ENCODE data around the gene AATK. TPM values are rescaled to one million over a fixed set of nuclear protein-coding genes. Genes with fewer than 3 reads are reported as not detected.

Gene AATK
- total RNA-seq, 2 experiments from 2014 or later = 0.35 to 0.41 TPM

DNA sequence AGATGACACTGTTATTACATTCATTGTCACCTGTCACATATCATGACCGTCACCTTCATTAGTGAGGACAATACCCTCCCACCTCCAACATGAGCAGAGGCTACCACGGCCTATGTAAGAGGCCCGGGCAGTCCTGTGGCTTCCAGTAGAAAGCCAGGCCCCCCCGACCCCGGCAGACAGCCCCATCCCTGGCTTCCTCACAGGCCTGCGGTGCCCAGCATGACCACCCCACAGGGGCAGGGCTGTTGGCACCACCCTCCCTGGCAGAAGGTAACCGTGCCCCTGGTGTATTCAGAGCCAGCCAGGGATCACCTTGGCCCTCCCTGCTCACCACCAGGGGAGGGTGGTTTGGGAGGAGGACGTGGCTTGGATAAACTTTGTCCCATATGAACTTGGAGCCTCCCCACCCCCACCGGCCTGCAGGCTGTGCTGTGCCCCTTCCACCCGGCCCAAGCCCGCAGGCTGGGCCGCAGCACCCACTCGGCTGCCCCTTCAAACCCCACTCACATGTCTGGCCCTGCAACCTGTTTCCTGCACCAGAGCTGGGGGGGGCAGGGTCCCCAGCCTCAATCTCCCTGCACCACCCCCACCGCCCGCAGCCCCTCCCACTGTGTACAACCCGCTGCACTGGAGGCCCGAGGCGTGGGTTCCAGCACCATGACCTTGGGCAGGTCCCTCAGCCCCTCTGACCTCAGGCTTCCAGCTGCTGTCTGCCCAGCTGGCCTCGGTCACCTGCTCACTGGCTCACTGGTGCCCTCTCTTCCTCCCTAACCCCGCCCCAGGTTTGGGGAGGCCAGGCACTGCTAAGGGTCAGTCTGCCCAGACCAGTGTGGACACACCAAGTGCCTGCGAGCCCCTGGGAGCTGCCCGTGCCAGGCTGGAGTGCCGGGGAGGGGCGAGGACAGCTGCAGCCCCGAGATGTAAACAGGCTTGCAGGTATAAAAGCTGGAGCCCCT, 12.4 kb upstream of the AATK start:
- Mint-ChIP-seq H3K4me1 (no peaks in the 10 kb centered on the region), H3K4me3 (no peak overlapping the region), H3K9me3 (ENCODE audit: low read depth) (no peaks in the 10 kb centered on the region), H3K27ac (no peak overlapping the region), H3K36me3 (ENCODE audit: low read depth) (no peaks in the 10 kb centered on the region), H3K27me3 (no peaks in the 10 kb centered on the region)
- DNase-seq (no peak), ATAC-seq (no peak)
- CTCF ChIA-PET = no interaction called here
- intact Hi-C loops (cut with DNase I, micrococcal nuclease) = no loop called here
- POLR2A ChIA-PET = no interaction called here

DNA sequence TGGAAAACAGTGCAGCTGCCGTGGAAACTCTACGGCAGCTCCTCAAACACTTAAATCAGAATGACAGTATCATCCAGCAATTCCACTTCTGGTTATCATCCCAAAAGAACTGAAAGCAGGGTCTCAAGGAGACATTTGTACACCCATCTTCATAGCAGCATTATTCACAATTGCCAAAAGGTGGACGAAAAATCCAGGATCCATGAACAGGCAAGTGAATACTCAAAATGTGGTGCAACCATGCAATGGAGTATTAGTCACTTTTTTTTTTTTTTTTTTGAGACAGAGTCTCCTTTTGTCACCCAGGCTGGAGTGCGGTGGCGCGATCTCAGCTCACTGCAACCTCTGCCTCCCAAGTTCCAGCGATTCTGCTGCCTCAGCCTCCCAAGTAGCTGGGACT, 10.6 kb upstream of the AATK start:
- intact Hi-C loops (cut with DNase I, micrococcal nuclease) = no loop called here
- no peaks in the 10 kb centered on the region for H3K27me3 Mint-ChIP-seq
- no peak overlapping the region for H3K27ac Mint-ChIP-seq
- no peak for DNase-seq
- ChIA-PET POLR2A (no interaction called here), CTCF (no interaction called here)
- no peak for ATAC-seq
- no peak overlapping the region for H3K4me3 Mint-ChIP-seq
- H3K4me1 Mint-ChIP-seq = no peaks in the 10 kb centered on the region
- no peaks in the 10 kb centered on the region for H3K36me3 Mint-ChIP-seq (ENCODE audit: low read depth)
- no peaks in the 10 kb centered on the region for H3K9me3 Mint-ChIP-seq (ENCODE audit: low read depth)

DNA sequence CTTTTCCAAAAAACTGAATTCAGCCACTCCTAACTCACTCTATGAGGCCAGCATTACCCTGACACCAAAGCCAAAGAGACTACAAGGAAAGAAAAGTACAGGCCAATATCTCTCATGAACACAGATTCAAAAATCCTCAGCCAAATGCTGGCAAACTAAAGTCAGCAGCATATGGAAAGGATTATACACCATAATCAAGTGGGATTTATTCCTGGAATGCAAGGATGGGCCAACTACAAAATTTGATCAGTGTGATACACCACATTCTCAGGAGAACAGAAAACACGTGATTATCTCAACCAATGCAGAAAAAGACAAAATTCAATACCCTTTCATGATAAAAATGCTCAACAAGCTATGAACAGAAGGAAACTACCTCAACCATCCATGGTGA, 7.7 kb upstream of the AATK start:
- no peaks in the 10 kb centered on the region for H3K9me3 Mint-ChIP-seq (ENCODE audit: low read depth)
- intact Hi-C loops (cut with DNase I, micrococcal nuclease) = no loop called here
- H3K4me3 Mint-ChIP-seq = no peak overlapping the region
- ATAC-seq (no peak), DNase-seq (no peak)
- POLR2A ChIA-PET = no interaction called here
- CTCF ChIA-PET = no interaction called here
- H3K4me1 Mint-ChIP-seq = no peaks in the 10 kb centered on the region
- no peaks in the 10 kb centered on the region for H3K27me3 Mint-ChIP-seq
- no peak overlapping the region for H3K27ac Mint-ChIP-seq
- no peaks in the 10 kb centered on the region for H3K36me3 Mint-ChIP-seq (ENCODE audit: low read depth)

DNA sequence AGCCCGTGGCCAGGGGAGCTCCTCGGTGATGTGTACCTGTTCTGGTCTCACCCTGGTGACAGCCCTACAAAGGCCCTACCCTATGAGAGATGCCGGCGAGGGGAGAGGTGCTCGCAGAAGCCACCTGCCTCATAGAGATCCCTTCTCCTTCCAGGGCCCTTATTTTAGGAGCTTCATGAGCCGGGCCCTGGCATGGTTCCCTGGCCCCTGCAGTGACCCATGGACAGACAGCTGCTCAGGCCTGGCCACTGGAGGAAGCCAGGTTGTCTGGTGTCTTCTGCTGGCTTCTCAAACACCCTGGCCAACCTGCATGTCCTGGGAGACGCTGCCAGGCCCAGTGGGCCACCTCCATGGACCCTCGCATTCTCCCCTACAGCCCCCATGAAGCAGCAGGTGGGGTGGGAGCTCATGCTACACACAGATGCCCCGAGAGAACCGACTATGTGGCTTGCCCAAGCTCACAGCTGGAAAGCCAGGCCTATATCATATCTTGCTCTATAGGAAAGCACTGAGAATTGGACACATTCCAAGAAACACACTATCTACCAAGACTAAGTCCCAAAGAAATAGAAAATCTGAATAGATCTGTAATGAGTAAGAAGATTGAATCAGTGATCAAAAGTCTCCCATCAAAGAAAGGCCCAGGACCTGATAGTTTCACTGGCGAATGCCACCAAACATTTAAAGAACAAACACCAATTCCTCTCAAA, 7.2 kb upstream of the AATK start:
- ATAC-seq (no peak), DNase-seq (no peak)
- Mint-ChIP-seq H3K27me3 (no peaks in the 10 kb centered on the region), H3K9me3 (ENCODE audit: low read depth) (no peaks in the 10 kb centered on the region), H3K4me1 (no peaks in the 10 kb centered on the region), H3K27ac (no peak overlapping the region), H3K36me3 (ENCODE audit: low read depth) (no peaks in the 10 kb centered on the region), H3K4me3 (no peak overlapping the region)
- intact Hi-C loops (cut with DNase I, micrococcal nuclease) = no loop called here
- ChIA-PET POLR2A (no interaction called here), CTCF (no interaction called here)

DNA sequence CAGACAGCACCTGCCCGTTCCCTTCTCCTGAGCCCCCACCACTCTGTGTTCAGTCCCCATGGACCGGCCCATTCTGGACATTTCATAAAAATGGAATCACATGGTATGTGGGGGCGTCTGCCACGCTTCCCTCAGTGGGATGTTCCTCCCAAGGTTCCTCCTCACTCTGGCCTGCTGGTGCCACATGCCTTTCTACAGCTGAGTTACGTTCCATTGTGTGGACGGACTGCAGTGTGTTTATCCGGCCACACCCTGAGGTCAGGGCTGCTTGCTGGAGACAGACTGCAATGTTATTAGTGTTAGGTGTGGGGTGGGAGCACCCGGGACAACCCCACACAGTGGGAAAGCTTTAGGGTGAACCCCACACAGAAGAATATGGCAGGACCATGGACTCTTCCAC, 5.9 kb upstream of the AATK start:
- no peak for DNase-seq
- H3K27ac Mint-ChIP-seq = no peak overlapping the region
- no peak overlapping the region for H3K4me3 Mint-ChIP-seq
- no peaks in the 10 kb centered on the region for H3K4me1 Mint-ChIP-seq
- POLR2A ChIA-PET = interaction anchor here (0.7 kb wide), 2 partner anchors 154 to 318 kb away, joined by 3 read pairs; no protein-coding TSS in a partner anchor
- intact Hi-C loops (cut with DNase I, micrococcal nuclease) = no loop called here
- no peaks in the 10 kb centered on the region for H3K36me3 Mint-ChIP-seq (ENCODE audit: low read depth)
- no peak for ATAC-seq
- H3K27me3 Mint-ChIP-seq = peaks cover 3% of the 10 kb centered on the region
- CTCF ChIA-PET = no interaction called here
- H3K9me3 Mint-ChIP-seq (ENCODE audit: low read depth) = no peaks in the 10 kb centered on the region

DNA sequence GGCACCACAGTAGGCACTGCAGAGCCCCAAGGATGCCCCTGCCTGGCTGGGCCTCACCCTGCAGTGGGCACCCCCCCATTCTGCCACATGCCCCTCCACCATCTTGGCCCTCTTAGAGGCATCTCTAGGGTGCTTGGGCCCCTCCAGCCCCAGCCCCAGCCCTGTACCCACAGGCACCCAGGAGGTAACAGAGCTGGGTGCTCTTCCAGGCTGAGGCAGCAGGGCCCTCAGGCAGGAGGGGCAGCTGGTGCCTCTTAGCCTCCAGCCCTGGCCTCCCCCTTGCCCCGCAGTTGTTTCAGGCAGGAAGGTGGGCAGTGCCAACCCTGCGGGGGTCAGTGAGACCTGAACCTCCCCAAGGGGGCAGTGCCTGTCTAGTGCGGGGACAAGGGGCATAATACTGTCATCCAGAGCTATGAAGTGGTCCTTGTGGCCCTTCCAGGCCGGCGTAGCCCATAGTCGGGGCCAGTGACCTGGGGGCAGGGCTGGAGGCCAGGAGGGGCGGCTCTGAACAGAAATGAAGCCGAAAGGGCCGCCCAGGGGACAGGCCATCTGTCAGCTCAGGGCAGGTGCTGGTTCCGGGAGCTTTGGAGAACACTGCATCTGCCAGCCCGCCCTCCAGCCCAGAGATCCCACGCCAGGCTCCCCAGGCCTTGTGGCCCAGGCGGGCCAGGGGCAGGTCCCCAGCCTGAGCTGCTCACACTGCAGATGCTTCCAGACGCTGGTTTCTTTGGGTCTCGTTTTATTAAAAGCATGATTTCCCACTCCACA, 4.9 kb upstream of the AATK start:
- Mint-ChIP-seq H3K27ac (no peak overlapping the region), H3K9me3 (ENCODE audit: low read depth) (no peaks in the 10 kb centered on the region), H3K27me3 (peaks cover 3% of the 10 kb centered on the region), H3K36me3 (ENCODE audit: low read depth) (no peaks in the 10 kb centered on the region), H3K4me3 (no peak overlapping the region), H3K4me1 (no peaks in the 10 kb centered on the region)
- no peak for DNase-seq
- ATAC-seq = no peak
- CTCF ChIA-PET = no interaction called here
- intact Hi-C loops (cut with DNase I, micrococcal nuclease) = no loop called here
- POLR2A ChIA-PET = interaction anchor here (0.7 kb wide), 1 partner anchor 153 kb away, joined by 3 read pairs; no protein-coding TSS in a partner anchor

DNA sequence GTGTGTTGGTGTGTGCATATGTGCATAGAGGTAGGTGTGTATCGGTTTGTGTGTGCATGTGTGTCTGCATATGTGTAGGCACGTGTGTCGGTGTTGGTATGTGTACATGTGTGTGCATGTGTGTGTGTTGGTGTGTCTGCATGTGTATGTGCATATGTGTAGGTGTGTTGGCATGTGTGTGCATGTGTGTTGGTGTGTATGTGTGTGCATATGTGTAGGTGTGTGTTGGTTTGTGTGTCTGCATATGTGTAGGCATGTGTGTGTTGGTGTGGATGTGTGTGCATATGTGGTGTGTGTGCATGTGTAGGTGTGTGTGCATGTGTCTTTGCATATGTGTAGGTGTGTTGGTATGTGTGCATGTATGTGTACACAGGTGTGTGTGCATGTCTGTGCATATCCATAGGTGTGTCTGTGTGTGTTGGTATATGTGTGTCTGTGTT, 3.9 kb upstream of the AATK start:
- Mint-ChIP-seq H3K36me3 (ENCODE audit: low read depth) (no peaks in the 10 kb centered on the region), H3K4me1 (no peaks in the 10 kb centered on the region), H3K27ac (no peak overlapping the region), H3K27me3 (peaks cover 3% of the 10 kb centered on the region), H3K9me3 (ENCODE audit: low read depth) (no peaks in the 10 kb centered on the region), H3K4me3 (no peak overlapping the region)
- DNase-seq (no peak), ATAC-seq (no peak)
- ChIA-PET CTCF (no interaction called here), POLR2A (no interaction called here)
- intact Hi-C loops (cut with DNase I, micrococcal nuclease) = no loop called here

DNA sequence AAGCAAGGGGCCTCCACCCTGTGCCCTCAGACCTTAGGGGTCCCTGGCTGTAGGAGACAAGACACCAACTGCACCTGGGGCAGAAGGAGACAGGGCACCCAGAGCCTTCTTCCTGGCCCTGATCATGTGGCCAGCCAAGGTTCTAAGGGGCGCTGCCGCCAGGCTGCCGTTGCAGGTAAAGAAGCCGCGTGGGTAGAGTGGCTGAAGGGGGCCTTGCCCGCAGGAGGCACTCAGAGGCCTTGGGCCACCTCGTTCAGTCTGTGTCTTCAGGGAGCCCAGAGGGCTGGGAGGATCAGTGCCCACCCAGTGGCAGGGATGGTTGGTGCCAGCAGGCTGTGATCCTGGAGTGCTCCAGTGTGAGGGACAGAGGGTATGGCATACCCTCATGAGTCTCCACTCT, 1.6 kb upstream of the AATK start:
- Mint-ChIP-seq H3K9me3 (ENCODE audit: low read depth) (no peaks in the 10 kb centered on the region), H3K4me3 (no peak overlapping the region), H3K4me1 (no peaks in the 10 kb centered on the region), H3K36me3 (ENCODE audit: low read depth) (no peaks in the 10 kb centered on the region), H3K27ac (no peak overlapping the region), H3K27me3 (peaks cover 8% of the 10 kb centered on the region)
- POLR2A ChIA-PET = no interaction called here
- ATAC-seq (no peak), DNase-seq (no peak)
- CTCF ChIA-PET = no interaction called here
- intact Hi-C loops (cut with DNase I, micrococcal nuclease) = no loop called here

DNA sequence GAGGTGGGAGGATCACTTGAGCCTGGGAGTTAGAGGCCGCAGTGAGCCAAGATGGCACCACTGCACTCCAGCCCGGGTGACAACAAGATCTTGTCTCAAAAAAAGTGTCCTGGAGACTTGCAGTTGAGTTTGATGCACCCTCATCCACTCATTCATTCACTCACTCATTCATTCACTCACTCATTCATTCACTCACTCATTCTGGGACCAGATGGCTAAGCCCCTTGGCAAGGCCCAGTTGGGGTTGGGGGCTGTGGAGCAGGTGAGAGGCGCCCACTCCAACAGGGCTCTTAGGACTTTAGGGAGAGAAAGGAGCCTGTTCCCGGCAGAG, 1.1 kb upstream of the AATK start:
- Mint-ChIP-seq H3K27ac (no peak overlapping the region), H3K9me3 (ENCODE audit: low read depth) (no peaks in the 10 kb centered on the region), H3K4me1 (no peaks in the 10 kb centered on the region), H3K4me3 (no peak overlapping the region), H3K36me3 (ENCODE audit: low read depth) (no peaks in the 10 kb centered on the region), H3K27me3 (peaks cover 8% of the 10 kb centered on the region)
- intact Hi-C loops (cut with DNase I, micrococcal nuclease) = no loop called here
- ChIA-PET CTCF (no interaction called here), POLR2A (no interaction called here)
- ATAC-seq (no peak), DNase-seq (no peak)

DNA sequence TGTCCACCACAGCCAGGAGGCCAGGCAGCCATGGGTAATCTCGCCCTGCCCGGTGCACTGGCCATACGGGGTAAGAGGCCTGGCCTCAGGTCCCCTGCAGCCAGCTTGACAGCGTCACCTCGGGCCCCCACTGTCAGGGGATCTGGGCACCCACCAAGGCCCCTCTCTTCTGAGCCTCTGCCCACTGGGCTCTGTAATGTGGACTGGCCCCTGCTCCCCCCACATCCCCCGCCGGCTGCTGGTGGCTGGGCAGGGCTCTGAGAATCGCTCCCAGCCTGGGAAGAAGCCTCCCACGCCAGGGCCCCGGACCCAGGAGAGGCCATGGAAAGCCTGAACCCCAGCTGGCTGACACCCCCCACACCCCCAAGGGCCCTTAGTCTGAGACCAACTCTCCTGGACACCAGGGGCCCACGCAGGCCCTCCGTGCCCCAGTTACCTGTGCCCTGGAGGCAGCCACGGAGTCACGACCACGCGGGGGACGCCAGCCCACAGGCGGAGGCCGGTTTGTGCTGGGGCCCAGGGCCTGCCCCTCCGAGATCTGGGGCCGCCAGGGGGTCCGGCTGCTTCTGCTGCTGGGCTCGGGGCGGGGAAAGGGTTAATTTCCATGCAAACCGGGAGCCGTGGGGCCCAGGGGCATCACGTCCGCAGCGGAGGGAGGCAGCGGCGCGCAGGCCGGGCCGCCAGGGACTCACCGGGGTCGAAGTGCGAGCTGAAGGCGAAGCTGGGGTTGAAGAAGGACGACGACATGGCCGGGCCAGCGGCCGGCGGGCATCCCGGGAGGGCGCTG, 582 bp downstream of the AATK start, which contains the start of gene PVALEF:
TSS of gene PVALEF (plus strand) at position 262 of the 787 bp plus-strand sequence. CDS start 15,720 bp downstream, outside the sequence.
- Mint-ChIP-seq H3K36me3 (ENCODE audit: low read depth) (no peaks in the 10 kb centered on the region), H3K27me3 (peaks cover 16% of the 10 kb centered on the region), H3K4me3 (no peak within 1 kb of the TSS), H3K4me1 (no peaks in the 10 kb centered on the region), H3K9me3 (ENCODE audit: low read depth) (no peaks in the 10 kb centered on the region), H3K27ac (no peak within 1 kb of the TSS)
- CTCF ChIA-PET = no interaction called here
- POLR2A ChIA-PET = no interaction called here
- ATAC-seq (no peak), DNase-seq (no peak)
- intact Hi-C loops (cut with DNase I, micrococcal nuclease) = no loop called here
